Right lobe of liver (tissue), 4 donors: Measurements from ENCODE around the gene KIF12.

Source experiments
- CTCF ChIP-seq, 4 donors: fragments of 200-600 bp in 3 of 4; fragments of 450-650 bp in 1 of 4; IDR thresholded peaks; one replicate each; pipeline versions ENCODE4 v1.5.1 to v1.8.0; 2016 to 2022; ENCODE audit warnings: antibody characterized with exemption in 4 of 4, mild to moderate bottlenecking in 2 of 4
- POLR2A ChIP-seq: fragments of 450-650 bp; IDR thresholded peaks from one replicate; pipeline ENCODE4 v1.6.1; 2017; ENCODE audit warnings: antibody characterized with exemption, mild to moderate bottlenecking
- donor health status: DM: no; HTN: no; CAD: no.
- donor health status: DM: no; HTN: no; CAD: no.
- donor health status: DM: no; HTN: yes; CAD: no.

GRCh38 chr9:114048533-114049415 lies 50.3 kb downstream of the KIF12 start:
- TF ChIP-seq CTCF (IDR thresholded peaks at IDR 0.05), result no peak
- TF ChIP-seq POLR2A, result no peak
